ENCODE data around the gene LY9. TPM values are rescaled to one million over a fixed set of nuclear protein-coding genes. Genes with fewer than 3 reads are reported as not detected.
"Not testable (repeated sequence)": the region's sequence is repeated elsewhere in the genome, so short reads cannot be mapped to it uniquely, and the experiment has no call there.

LY9 gene
- total RNA-seq, 1 donor from 2014 or later: not detected

- Mint-ChIP-seq H3K27ac (ENCODE audit: unreplicated experiment) (no peak overlapping the region), H3K36me3 (ENCODE audit: unreplicated experiment) (no peaks in the 10 kb centered on the region), H3K27me3 (ENCODE audit: unreplicated experiment) (peaks cover 2% of the 10 kb centered on the region), H3K4me3 (ENCODE audit: unreplicated experiment) (no peak overlapping the region), H3K9me3 (ENCODE audit: unreplicated experiment) (peaks cover 4% of the 10 kb centered on the region), H3K4me1 (ENCODE audit: low read depth, unreplicated experiment) (no peaks in the 10 kb centered on the region)
- TF ChIP-seq CTCF (IDR thresholded peaks at IDR 0.05; ENCODE audit: partially characterized antibody, unreplicated experiment): peak; percentile 37
- peak; percentile 42 for DNase-seq
Measured at GRCh38 chr1:160779626-160780397, 16.2 kb upstream of the LY9 start.

- peaks cover 2% of the 10 kb centered on the region for H3K27me3 Mint-ChIP-seq (ENCODE audit: unreplicated experiment)
- H3K4me3 Mint-ChIP-seq (ENCODE audit: unreplicated experiment): no peak overlapping the region
- no peaks in the 10 kb centered on the region for H3K9me3 Mint-ChIP-seq (ENCODE audit: unreplicated experiment)
- H3K4me1 Mint-ChIP-seq (ENCODE audit: low read depth, unreplicated experiment): no peaks in the 10 kb centered on the region
- TF ChIP-seq CTCF (IDR thresholded peaks at IDR 0.05; ENCODE audit: partially characterized antibody, unreplicated experiment): no peak
- H3K27ac Mint-ChIP-seq (ENCODE audit: unreplicated experiment): no peak overlapping the region
- no peak for DNase-seq
- H3K36me3 Mint-ChIP-seq (ENCODE audit: unreplicated experiment): no peaks in the 10 kb centered on the region
Measured at GRCh38 chr1:160780398-160780755, 15.6 kb upstream of the LY9 start.

- Mint-ChIP-seq H3K4me1 (ENCODE audit: low read depth, unreplicated experiment) (no peaks in the 10 kb centered on the region), H3K4me3 (ENCODE audit: unreplicated experiment) (no peak overlapping the region)
Measured at GRCh38 chr1:160781186-160781766, 14.7 kb upstream of the LY9 start.

GRCh38 chr1:160781914-160782689 lies 13.9 kb upstream of the LY9 start:
- no peaks in the 10 kb centered on the region for H3K36me3 Mint-ChIP-seq (ENCODE audit: unreplicated experiment)
- H3K27me3 Mint-ChIP-seq (ENCODE audit: unreplicated experiment): peaks cover 2% of the 10 kb centered on the region
- no peak for DNase-seq
- no peak overlapping the region for H3K27ac Mint-ChIP-seq (ENCODE audit: unreplicated experiment)
- no peaks in the 10 kb centered on the region for H3K4me1 Mint-ChIP-seq (ENCODE audit: low read depth, unreplicated experiment)
- no peak for TF ChIP-seq CTCF (IDR thresholded peaks at IDR 0.05; ENCODE audit: partially characterized antibody, unreplicated experiment)
- H3K9me3 Mint-ChIP-seq (ENCODE audit: unreplicated experiment): no peaks in the 10 kb centered on the region
- no peak overlapping the region for H3K4me3 Mint-ChIP-seq (ENCODE audit: unreplicated experiment)

More at GRCh38 chr1:160781186-160781766, 14.7 kb upstream of the LY9 start:
- no peaks in the 10 kb centered on the region for H3K36me3 Mint-ChIP-seq (ENCODE audit: unreplicated experiment)
- no peaks in the 10 kb centered on the region for H3K9me3 Mint-ChIP-seq (ENCODE audit: unreplicated experiment)
- peaks cover 2% of the 10 kb centered on the region for H3K27me3 Mint-ChIP-seq (ENCODE audit: unreplicated experiment)
- peak overlapping the region; percentile 4 for H3K27ac Mint-ChIP-seq (ENCODE audit: unreplicated experiment)
- DNase-seq: no peak
- no peak for TF ChIP-seq CTCF (IDR thresholded peaks at IDR 0.05; ENCODE audit: partially characterized antibody, unreplicated experiment)

- H3K27me3 Mint-ChIP-seq (ENCODE audit: unreplicated experiment); H3K36me3 Mint-ChIP-seq (ENCODE audit: unreplicated experiment); DNase-seq; H3K4me3 Mint-ChIP-seq (ENCODE audit: unreplicated experiment); H3K4me1 Mint-ChIP-seq (ENCODE audit: low read depth, unreplicated experiment); H3K27ac Mint-ChIP-seq (ENCODE audit: unreplicated experiment); H3K9me3 Mint-ChIP-seq (ENCODE audit: unreplicated experiment): not testable (repeated sequence)
Measured at GRCh38 chr1:160782988-160783765, 12.8 kb upstream of the LY9 start.

Measured in glutamatergic neuron (in vitro differentiated cells).